Heart right ventricle (tissue), 16 donors: ENCODE measurements around the gene TPD52L1. TPM values are rescaled to one million over a fixed set of nuclear protein-coding genes. Genes with fewer than 3 reads are reported as not detected.
A peak's percentile ranks its signal among the peaks of the same experiment; 100 is the strongest.
"Not testable (repeated sequence)": the region's sequence is repeated elsewhere in the genome, so short reads cannot be mapped to it uniquely, and the experiment has no call there.

Experiments used
- ATAC-seq, 8 donors: fragments of 200-7000 bp; cut with Tn5 transposase; one replicate each; pipeline ENCODE4 v1.9.1; 2020; ENCODE audit warnings: mild to moderate bottlenecking in 8 of 8, moderate library complexity in 8 of 8, moderate number of reproducible peaks in 1 of 8
- DNase-seq, 2 donors: peaks; one replicate each; pipeline ENCODE4 v3.0.0-alpha.2; 2020
- H3K27ac ChIP-seq, 10 donors: fragments of 200-600 bp; sonication (generic) in 2 of 10; one replicate each; pipeline versions ENCODE4 v1.5.0 to v1.8.0; 2020 to 2022; ENCODE audit warnings: mild to moderate bottlenecking in 3 of 10
- H3K27me3 ChIP-seq, 7 donors: fragments of 200-600 bp; one replicate each; pipeline ENCODE4 v1.8.0; 2021 to 2022; ENCODE audit warnings: mild to moderate bottlenecking in 2 of 7
- H3K36me3 ChIP-seq, 9 donors: fragments of 200-600 bp; sonication (generic) in 1 of 9; one replicate each; pipeline versions ENCODE4 v1.5.0 to v1.8.0; 2020 to 2022; ENCODE audit warnings: mild to moderate bottlenecking in 2 of 9
- H3K4me1 ChIP-seq, 9 donors: fragments of 200-600 bp; sonication (generic) in 1 of 9; one replicate each; pipeline versions ENCODE4 v1.5.0 to v1.8.0; 2020 to 2022; ENCODE audit warnings: mild to moderate bottlenecking in 4 of 9
- H3K4me3 ChIP-seq, 10 donors: fragments of 200-600 bp; sonication (generic) in 2 of 10; one replicate each; pipeline versions ENCODE4 v1.5.0 to v1.8.0; 2020 to 2022; ENCODE audit warnings: mild to moderate bottlenecking in 7 of 10, moderate library complexity in 2 of 10
- H3K9me3 ChIP-seq, 11 donors: fragments of 200-600 bp in 10 of 11; sonication (generic) in 2 of 11; one replicate each; pipeline versions ENCODE4 v1.5.0 to v1.8.0; 2013 to 2022; ENCODE audit warnings: mild to moderate bottlenecking in 2 of 11, control low read depth in 1 of 11, moderate library complexity in 1 of 11
- CTCF ChIP-seq, 9 donors: fragments of 200-600 bp; sonication (generic) in 2 of 9; IDR thresholded peaks; one replicate each; pipeline versions ENCODE4 v1.5.0 to v1.8.0; 2021 to 2022; ENCODE audit warnings: antibody characterized with exemption in 9 of 9, mild to moderate bottlenecking in 5 of 9, moderate library complexity in 1 of 9
- whole genome bisulfite sequencing, 2 donors: extraction: QIAGEN DNeasy Blood & Tissue Kit; methylation state at CpG; one replicate each; pipeline ENCODE4 v1.1.7; 2013; ENCODE audit warnings: inconsistent platforms in 1 of 2; 5-methylcytosine and 5-hydroxymethylcytosine counted together
- intact Hi-C, 10 donors: fragments of 100-400 bp; cut with DNase I; formaldehyde crosslinking; loops; one replicate each; pipeline versions ENCODE4 v1.11.1 to v1.14.2; 2022
- polyA plus RNA-seq, 2 donors: library from polyadenylated mRNA; stranded (reverse); fragments of 200-250 nt; gene quantifications; one replicate each; pipeline ENCODE4 v1.2.3, GENCODE V29; 2013
- total RNA-seq, 10 donors: library from RNA; stranded (reverse); fragmentation: NEBNext Ultra II Directional in 3 of 10; extraction: Animal tissue kit (Norgen Biotek cat#: 25700) in 3 of 10; gene quantifications; one replicate each; pipeline versions ENCODE4 v1.2.1 to v1.2.4, GENCODE V29; 2021 to 2023
- donor health status: Arrhythmogenic right ventricular cardiomyopathy.
- donor health status: ischemic (EF 13 %, LVEDD 7.1; RV severe dilation, severe dysfunction).
- donor health status: healthy with polysubstance abuse.
- donor health status: DM: no; HTN: yes; CAD: no.
- donor health status: DM: no; HTN: no; CAD: no.
- donor health status: ischemic (EF 25% LVEDD 6.9; RV normal size, moderate dysfunction).
- donor health status: ischemic (EF 25% LVEDD 5.7; RV mildly dilated, moderate dysfunction).
- donor health status: healthy.
- donor health status: DM: yes; HTN: yes; CAD: no.
- donor health status: Ischemic cardiomyopathy.
- donor health status: ischemic (EF 35%, LVEDD 5.7; RV mildly dilated, moderate dysfunction).
- donor health status: nonischemic (EF 11% LVEDD 7.7; RV severe dilation, severe dysfunction).
- donor health status: DM: yes; HTN: yes; CAD: no.
- donor health status: PGD.
- donor health status: ischemic (EF 29% LVEDD 5.4; RV normal size, mild dysfunction).
- donor health status: nonischemic (EF 23%, LVEDD 6.1; RV moderate dilation, normal function).

The TPD52L1 gene
- total and polyA plus RNA-seq, 12 donors: 21.2 to 97.8 (median 54.1) TPM

- WGBS, 2 donors: 66 to 74% methylated on average over 3 of the region's 3 CpGs
Observed at GRCh38 chr6:125274935-125275334, 121.4 kb downstream of the TPD52L1 start.

GRCh38 chr6:125275779-125276178 is 122.2 kb downstream of the TPD52L1 start:
- TF ChIP-seq CTCF (IDR thresholded peaks at IDR 0.05): no peak
- 94 to 98% methylated on average over 3 of the region's 3 CpGs for WGBS, 2 donors
- Histone ChIP-seq H3K36me3 (peaks cover 0 to 75% (median 25%) of the 10 kb centered on the region in 9 donors), H3K4me3 (no peak overlapping the region), H3K9me3 (peaks cover 0 to 9% (median 0%) of the 10 kb centered on the region in 11 donors), H3K27me3 (no peaks in the 10 kb centered on the region), H3K4me1 (peaks cover 0 to 15% (median 4%) of the 10 kb centered on the region in 9 donors), H3K27ac (no peak overlapping the region)
- DNase-seq: no peak
- intact Hi-C loops: loop anchor here in 1 of 10 donors (10.0 kb wide), 1 partner anchor 111 kb away; no protein-coding TSS in a partner anchor
- ATAC-seq: no peak

More at GRCh38 chr6:125274935-125275334, 121.4 kb downstream of the TPD52L1 start:
- Histone ChIP-seq H3K4me1 (peaks cover 0 to 15% (median 4%) of the 10 kb centered on the region in 9 donors), H3K36me3 (peaks cover 0 to 67% (median 17%) of the 10 kb centered on the region in 9 donors), H3K9me3 (peaks cover 0 to under 1% (median 0%) of the 10 kb centered on the region in 11 donors), H3K4me3 (no peak overlapping the region), H3K27me3 (no peaks in the 10 kb centered on the region), H3K27ac (peak overlapping the region in 1 of 10 donors; percentile 16)
- intact Hi-C loops: loop anchor here in 1 of 10 donors (10.0 kb wide), 1 partner anchor 110 kb away; no protein-coding TSS in a partner anchor
- TF ChIP-seq CTCF (IDR thresholded peaks at IDR 0.05): no peak
- peak in 1 of 8 donors; percentile 26 for ATAC-seq
- no peak for DNase-seq

GRCh38 chr6:125277838-125278237 is 124.3 kb downstream of the TPD52L1 start:
- ATAC-seq (no peak), DNase-seq (no peak)
- Histone ChIP-seq H3K36me3 (peaks cover 0 to 77% (median 27%) of the 10 kb centered on the region in 9 donors), H3K4me3 (no peak overlapping the region), H3K27me3 (no peaks in the 10 kb centered on the region), H3K27ac (no peak overlapping the region), H3K4me1 (peaks cover 0 to 15% (median 4%) of the 10 kb centered on the region in 9 donors), H3K9me3 (peaks cover 0 to 23% (median 0%) of the 10 kb centered on the region in 11 donors)
- intact Hi-C loops: loop anchor here in 1 of 10 donors (10.0 kb wide), 1 partner anchor 113 kb away; no protein-coding TSS in a partner anchor
- WGBS, 2 donors: 97 to 98% methylated on average over 1 of the region's 1 CpG
- TF ChIP-seq CTCF (IDR thresholded peaks at IDR 0.05): no peak

GRCh38 chr6:125279961-125280360 is 126.4 kb downstream of the TPD52L1 start:
- H3K27me3 ChIP-seq: no peaks in the 10 kb centered on the region
- H3K4me3 ChIP-seq: no peak overlapping the region
- WGBS, 2 donors: 97 to 98% methylated on average over 7 of the region's 7 CpGs
- no peak overlapping the region for H3K27ac ChIP-seq
- intact Hi-C loops: loop anchor here in 1 of 10 donors (10.0 kb wide), 1 partner anchor 115 kb away; no protein-coding TSS in a partner anchor
- DNase-seq: no peak
- ATAC-seq: no peak
- H3K4me1 ChIP-seq: peaks cover 0 to 4% (median 0%) of the 10 kb centered on the region in 9 donors
- TF ChIP-seq CTCF (IDR thresholded peaks at IDR 0.05): no peak
- peaks cover 0 to 35% (median 0%) of the 10 kb centered on the region in 11 donors for H3K9me3 ChIP-seq
- H3K36me3 ChIP-seq: peaks cover 0 to 73% (median 23%) of the 10 kb centered on the region in 9 donors

GRCh38 chr6:125280370-125281035 is 126.9 kb downstream of the TPD52L1 start:
- WGBS, 2 donors: 88 to 94% methylated on average over 11 of the region's 11 CpGs
- H3K4me3 ChIP-seq, intact Hi-C loops, H3K27ac ChIP-seq, ATAC-seq, DNase-seq, H3K27me3 ChIP-seq, H3K4me1 ChIP-seq: not testable (repeated sequence)
- H3K36me3 ChIP-seq: peaks cover 0 to 73% (median 23%) of the 10 kb centered on the region in 9 donors
- H3K9me3 ChIP-seq: peaks cover 0 to 40% (median 3%) of the 10 kb centered on the region in 11 donors

- H3K4me1 ChIP-seq, ATAC-seq, H3K4me3 ChIP-seq, H3K27me3 ChIP-seq, DNase-seq, H3K27ac ChIP-seq: not testable (repeated sequence)
- Histone ChIP-seq H3K36me3 (peaks cover 0 to 73% (median 33%) of the 10 kb centered on the region in 9 donors), H3K9me3 (peaks cover 0 to 47% (median 5%) of the 10 kb centered on the region in 11 donors)
- intact Hi-C loops: loop anchor here in 1 of 10 donors (1.0 kb wide), 1 partner anchor 11 kb away; no protein-coding TSS in a partner anchor
- WGBS, 2 donors: 93 to 99% methylated on average over 3 of the region's 3 CpGs
Observed at GRCh38 chr6:125282470-125282869, 128.9 kb downstream of the TPD52L1 start.
